Epidermal melanocyte (primary cell): Measurements from ENCODE around the gene DEDD.

Experiments used
- DNase-seq: peaks from one replicate; pipeline ENCODE4 v3.0.0; 2011; ENCODE audit warnings: low spot score; ENCODE audit not compliant: insufficient read length

Gene DEDD

DNA sequence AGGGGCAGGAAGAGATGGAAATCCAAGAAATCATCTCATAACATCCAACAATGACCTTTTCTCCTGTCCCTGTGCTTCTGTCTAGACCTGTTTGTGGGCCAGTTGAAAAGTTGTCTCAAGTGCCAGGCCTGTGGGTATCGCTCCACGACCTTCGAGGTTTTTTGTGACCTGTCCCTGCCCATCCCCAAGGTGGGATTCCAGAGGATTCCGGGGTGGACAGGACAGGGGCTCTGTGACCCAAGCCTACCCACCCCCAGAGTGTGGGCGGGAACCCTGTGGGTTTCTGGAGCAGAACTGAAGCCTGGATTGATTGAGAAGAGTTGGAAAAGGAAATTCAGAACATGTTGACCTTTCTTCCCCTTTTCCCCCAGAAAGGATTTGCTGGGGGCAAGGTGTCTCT, 31.3 kb upstream of the DEDD start:
- DNase-seq = no peak

DNA sequence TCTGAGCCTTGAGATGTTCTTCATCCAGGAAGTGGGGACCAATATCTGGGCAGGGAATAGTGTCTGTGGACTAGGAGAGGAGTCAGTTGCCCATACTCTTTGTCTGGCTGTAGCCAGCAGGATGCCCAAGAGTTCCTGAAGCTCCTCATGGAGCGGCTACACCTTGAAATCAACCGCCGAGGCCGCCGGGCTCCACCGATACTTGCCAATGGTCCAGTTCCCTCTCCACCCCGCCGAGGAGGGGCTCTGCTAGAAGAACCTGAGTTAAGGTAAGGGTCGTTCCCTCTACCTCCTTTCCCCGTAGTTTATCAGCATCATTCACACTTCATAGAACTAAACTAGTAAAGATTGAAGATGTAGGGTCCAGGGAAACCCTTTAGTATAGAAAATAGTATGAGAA, 30.3 kb upstream of the DEDD start:
- no peak for DNase-seq

DNA sequence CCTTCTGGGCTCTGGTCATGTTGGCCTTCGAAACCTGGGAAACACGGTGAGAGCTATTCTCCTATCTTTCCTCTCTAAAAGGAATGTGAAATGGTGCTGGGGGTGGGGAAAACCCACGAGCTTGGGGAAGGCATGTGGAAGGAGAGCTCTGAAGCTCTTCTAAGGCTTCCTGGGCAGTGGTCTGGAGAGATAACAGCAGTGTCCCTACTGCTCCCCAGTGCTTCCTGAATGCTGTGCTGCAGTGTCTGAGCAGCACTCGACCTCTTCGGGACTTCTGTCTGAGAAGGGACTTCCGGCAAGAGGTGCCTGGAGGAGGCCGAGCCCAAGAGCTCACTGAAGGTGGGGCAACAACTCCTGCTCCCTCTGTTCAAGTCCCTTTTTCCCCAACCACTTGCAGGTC, 29.6 kb upstream of the DEDD start:
- DNase-seq = no peak

DNA sequence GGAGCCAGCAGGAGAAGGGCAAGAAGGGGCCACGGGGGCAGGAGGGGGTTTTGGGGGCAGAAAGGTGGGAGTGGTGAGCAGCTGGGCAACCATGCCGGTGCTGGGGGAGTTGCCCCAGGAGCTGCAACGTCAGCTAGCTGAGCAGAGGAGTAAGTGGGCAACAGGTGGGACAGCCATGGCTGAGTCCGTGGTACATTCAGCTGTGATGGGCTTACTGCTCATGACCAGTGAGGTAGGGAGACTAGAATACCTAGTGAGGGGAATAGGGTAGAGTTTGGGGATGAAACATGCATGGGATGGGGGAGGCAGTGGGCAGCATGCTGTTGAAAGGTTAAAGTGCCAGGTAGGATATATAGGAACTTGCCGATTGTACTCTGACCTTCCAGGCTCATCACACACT, 29.2 kb upstream of the DEDD start:
- DNase-seq = no peak

DNA sequence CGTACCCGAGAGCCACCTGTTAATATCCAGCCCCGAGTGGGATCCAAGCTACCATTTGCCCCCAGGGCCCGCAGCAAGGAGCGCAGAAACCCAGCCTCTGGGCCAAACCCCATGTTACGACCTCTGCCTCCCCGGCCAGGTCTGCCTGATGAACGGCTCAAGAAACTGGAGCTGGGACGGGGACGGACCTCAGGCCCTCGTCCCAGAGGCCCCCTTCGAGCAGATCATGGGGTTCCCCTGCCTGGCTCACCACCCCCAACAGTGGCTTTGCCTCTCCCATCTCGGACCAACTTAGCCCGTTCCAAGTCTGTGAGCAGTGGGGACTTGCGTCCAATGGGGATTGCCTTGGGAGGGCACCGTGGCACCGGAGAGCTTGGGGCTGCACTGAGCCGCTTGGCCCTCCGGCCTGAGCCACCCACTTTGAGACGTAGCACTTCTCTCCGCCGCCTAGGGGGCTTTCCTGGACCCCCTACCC, 28.2 kb upstream of the DEDD start:
- DNase-seq = no peak

DNA sequence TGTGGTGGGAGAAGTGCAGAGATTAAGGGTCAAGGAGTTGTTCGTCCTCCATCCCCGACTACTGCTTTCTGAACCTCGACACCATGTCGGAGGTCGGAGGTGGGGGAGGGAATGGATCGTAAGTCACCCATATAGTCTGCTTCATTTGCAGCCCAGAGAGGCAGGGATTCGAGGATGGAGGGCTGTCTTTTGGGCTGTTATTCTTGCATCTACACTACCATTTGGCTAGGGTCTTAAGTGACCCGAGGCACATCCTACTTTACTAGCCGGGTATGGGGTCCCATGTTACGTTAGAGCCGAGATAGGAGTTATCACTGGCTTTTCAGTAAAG, 27.4 kb upstream of the DEDD start:
- no peak for DNase-seq

DNA sequence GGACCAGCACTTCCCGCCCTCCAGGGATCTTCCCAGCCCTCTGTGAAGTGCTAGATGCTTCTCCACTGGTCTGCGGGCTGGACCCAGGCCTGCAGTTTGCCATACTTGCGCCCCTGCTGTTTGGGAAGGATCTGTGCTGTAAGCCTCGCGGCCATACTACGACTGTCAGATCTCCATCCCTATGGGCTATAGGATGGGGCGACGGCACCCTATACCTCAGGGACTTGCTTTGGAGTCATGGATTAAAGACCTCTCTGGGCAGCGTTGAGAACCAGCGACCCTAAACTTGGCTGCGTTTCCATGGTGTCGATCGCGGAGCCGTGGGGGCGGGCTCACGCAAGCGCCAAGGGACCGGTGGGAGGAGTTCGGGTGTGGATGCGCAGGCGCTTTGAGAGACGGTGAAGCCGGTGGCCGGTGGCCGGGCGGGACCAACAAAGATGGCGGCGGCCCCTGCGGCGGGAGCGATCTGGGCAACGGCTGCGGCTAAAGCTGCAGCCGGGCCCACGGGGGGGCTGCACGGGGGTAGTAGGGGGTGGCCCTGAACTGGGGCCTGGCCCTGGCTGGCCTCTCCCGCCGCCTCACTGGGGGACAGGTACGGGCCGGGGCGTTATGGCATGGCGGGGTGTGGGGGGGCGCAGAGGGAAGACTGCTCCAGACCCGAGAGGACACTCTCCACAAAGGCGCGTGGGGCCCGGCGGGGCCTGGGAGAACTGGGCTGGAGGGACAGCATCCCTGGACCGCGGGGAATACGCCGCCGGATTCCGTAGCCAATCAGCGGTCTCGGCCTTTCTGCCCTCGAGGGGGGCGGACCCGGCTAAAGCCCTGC, 26.8 kb upstream of the DEDD start, which contains the start of gene USP21:
TSS of gene USP21 (plus strand) at position 414 of the 826 bp plus-strand sequence. CDS start 1,141 bp downstream, outside the sequence.
- peak; percentile 96 for DNase-seq

DNA sequence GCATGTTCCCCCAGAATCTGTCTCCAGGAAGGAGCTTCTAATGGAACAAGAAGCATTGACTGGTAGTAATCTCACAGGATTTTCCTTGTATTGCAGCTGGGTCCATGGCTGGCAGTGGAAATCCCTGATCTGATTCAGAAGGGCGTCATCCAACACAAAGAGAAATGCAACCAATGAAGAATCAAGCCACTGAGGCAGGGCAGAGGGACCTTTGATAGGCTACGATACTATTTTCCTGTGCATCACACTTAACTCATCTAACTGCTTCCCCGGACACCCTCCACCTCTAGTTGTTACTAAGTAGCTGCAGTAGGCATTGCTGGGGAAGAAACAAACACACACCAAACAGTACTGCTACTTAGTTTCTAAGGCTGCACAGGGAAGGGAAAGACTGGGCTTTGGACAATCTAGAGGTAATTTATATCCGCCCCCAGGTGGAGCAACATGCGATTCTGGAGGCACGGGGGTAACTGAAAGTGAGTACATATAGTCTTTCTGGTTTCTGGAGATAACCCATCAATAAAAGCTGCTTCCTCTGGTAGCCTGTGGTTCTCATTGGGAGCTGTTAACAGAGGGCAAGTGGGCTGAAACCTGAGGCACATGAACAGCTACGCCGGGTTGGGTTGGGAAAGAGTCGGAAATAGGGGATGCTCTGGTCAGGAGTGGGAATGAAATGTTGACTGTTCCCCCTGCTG, 26.0 kb upstream of the DEDD start:
- DNase-seq = no peak

DNA sequence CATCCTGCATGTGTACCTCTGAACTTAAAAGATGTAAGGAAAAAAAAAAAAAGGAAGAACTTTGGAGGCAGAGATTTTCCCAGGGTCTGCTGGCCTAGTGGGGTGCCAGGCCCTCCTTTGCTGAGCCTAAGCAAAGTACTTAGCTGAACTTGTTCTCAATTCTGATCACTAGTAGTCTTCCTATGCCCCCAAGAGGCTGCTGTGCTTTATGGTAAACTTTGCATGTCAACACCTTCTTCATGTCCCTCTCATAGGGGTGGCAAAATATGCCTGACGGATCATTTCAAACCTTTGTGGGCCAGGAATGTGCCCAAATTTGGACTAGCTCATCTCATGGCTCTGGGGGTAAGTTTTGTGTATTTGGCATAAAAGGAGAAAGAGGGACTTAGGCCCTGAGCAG, 25.4 kb upstream of the DEDD start:
- DNase-seq = no peak

DNA sequence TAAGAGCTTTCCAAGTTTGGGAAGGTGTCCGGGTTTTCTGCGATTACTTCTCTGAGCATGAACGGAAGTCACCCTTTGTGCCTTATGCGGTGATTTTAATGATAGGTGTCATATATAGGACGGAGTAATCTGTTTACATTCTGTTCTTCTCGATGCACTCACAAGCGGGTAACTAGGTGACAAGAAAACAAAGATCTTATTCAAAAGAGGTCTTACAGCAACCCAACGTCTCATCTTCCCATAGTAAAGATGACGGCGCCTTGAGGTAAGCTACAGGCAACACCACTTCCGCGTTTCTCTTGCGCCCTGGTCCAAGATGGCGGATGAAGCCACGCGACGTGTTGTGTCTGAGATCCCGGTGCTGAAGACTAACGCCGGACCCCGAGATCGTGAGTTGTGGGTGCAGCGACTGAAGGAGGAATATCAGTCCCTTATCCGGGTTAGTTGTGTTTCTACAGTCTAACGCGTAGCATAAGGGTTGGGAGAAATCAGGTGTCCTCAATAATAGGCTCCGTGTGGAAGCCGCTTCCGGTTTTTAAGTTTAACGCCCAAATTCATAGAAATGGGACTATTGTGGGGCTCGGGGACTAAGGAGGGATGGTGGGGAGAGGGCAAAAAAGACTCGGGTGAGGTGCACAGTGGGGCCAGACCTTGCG, 21.3 kb upstream of the DEDD start, which contains the start of gene UFC1:
TSS of gene UFC1 (plus strand) at position 297 of the 656 bp plus-strand sequence. CDS start at position 317, 20 bp downstream.
- DNase-seq = peak; percentile 85

DNA sequence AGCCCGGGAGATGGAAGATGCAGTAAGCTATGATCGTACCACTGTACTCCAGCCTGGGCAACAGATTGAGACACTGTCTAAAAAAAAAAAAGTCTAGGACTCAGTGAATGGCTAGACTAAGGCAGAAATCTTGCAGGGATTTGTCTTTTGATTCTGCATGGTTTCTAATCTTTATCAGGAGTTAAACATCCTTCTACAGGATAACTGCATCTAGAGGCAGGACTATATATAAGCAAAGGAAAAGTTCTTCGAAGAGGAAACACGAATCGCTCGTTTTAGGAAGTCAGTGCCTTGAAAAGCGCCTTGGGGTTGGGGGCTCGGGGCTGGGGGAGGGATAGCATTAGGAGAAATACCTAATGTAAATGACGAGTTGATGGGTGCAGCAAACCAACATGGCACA, 20.7 kb upstream of the DEDD start:
- no peak for DNase-seq

DNA sequence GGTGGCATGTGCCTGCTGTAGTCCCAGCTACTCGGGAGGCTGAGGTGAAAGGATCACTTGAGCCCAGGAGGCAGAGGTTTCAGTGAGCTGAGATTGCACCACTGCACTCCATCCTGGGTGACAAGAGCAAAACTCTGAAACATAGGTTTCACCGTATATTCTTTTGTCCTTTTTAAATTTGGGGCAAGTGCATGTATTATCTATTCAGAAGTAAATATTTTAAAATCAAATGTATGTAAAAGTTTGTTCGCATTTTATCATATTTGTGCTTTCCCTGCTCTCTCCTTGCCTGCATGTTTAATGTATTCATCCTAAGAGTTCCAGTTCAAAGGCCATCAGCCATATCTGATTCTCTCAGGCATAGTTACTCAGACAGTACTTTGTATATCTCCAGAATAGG, 13.4 kb upstream of the DEDD start:
- DNase-seq = no peak

DNA sequence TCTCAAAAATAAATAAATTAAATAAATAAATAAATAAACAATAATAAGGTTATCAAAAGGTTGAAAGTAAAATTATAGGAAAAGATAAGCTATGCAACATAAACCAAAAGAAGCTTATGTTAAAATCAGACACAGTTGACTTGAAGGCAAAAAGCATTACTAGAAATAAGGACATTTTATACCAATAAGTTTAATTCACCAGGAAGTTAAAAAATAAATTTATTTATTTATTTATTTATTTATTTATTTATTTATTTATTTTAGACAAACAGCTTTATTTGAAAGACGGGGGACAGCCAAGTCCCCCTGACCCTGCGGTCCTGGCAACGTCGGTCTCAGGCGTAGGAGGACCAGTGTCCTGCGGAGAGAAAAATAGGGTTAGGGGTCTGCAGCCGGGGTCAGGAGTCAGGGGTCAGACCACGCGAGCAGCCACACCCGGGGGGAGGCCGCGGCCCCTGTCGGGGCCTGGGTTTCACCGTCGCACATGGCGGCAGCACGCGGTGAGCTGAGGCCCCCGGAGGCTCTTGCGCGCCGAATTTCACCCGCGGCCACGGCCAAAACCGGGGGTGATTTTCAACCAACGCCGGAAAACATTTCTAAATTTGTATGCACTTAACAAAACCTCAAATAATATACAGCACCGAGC, 8.4 kb upstream of the DEDD start:
- DNase-seq = no peak

DNA sequence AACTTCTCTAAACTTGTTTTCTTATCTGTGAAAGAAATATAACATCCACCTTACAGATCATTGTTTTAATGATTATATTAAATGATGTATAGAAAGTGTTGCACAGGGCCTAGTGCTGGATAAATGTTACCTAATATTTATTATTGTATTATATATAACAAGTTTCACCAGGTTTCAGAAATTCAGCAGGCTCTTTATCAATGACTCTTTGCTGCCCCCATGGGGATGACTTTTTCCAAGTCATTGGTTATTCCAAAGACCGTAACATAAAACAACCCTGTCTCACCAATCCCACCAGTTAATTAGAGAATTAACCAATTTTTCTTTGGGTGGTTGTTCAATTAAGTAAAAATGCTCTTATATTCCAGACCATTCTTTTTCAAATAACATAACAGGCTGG, 7.3 kb upstream of the DEDD start:
- no peak for DNase-seq

DNA sequence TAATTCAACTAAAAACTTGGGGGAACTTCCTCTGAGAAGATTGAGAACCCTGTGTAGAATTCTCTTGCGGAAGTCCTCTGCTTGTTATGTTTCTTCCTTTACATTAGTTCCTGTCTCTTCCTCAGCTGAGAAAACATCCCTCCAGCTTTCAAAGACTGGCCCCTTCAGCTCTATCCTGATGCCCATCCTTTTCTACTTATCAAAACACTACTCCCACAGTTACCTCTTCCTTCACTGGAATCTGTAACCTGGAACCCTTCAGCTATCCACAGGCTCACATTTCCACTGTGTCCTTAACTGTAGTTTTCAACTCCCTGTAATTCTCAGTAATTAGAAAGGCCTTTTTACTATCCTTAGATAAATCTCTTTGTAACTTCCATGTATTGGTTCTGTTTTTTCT, 6.0 kb upstream of the DEDD start:
- DNase-seq = no peak

DNA sequence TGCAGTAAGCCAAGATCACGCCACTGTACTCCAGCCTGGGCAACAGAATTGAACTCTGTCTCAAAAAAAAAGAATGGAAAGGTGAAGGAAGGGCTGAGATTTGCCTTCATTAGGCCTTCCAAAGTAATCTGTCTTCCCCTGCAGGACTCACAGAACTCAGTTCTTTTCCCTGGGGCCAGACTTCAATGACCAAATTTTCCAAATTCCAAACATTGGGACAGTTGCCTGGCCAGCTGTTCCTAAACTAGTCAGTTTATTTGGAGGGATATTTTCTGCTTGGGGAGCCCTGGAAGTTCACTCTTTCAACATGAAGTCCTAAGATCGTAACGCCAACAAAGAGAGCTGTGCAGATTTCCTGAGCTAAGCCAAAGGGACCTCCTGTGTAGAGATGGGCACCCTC, 5.4 kb upstream of the DEDD start:
- no peak for DNase-seq

DNA sequence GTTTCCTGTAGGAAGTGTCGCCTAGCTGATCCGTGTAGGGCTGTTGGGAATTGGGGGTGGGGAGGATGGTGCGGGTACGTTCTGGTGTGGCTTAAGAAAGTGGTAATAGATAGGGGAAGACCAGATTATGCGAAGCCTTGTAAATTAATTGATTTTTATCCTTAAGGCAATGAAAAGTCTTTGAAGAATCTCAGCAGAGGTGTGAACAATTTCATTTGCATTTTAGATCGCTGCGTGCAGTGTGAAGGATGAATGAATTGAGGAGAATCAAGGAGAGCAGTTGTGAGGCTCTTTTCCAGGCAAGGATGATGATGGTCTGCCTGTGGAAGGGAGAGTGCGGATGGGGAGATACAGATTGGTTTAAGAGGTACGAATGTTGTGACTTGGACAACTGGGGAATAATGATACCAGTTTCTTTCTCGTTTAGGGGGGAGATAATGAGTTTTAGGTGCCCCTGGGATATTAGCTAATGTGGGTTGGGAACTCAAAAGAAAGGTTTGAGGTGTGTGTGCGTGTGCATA, 813 bp upstream of the DEDD start:
- no peak for DNase-seq

DNA sequence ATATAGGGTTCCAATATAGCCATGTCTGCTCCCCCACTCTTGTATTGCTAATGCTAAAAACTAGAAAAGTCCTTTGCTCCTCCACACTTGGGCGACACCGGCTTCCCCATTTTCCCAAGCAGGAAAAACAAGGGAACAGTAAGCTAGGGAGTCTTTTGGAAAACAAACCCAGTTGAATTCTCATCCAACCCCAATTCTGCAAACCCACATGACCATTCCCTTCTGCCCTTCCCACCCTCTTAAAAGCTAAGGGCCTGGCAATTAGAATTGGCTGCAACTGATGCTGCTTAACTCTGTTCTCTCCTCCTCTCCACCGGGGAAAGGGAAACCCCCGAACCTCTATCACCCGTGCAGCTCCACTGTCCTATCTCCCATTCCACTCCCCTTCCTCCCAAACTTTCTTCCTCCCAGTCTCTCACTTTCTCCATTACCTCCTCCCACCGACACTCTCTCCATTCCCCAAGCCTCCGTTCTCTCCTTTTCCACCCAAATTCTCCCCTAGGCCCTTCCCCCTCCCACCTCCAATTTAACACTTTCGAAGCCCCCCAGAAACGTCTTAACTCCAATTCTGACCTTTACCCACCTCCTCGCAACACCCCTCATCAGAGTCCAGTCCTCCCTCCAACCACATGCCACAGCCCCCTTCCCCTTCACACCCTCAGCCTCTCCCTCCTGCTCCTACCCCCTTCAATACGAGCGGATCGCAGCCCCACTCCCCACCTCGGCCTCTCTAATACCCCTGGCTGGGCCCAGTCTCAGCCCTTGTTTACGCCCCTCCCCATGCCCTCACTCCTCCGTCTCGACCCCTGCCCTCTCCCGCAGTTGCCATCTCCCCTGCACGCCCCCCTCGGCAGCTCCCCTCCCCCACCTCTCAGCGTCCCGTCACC, 701 bp downstream of the DEDD start:
- no peak for DNase-seq

DNA sequence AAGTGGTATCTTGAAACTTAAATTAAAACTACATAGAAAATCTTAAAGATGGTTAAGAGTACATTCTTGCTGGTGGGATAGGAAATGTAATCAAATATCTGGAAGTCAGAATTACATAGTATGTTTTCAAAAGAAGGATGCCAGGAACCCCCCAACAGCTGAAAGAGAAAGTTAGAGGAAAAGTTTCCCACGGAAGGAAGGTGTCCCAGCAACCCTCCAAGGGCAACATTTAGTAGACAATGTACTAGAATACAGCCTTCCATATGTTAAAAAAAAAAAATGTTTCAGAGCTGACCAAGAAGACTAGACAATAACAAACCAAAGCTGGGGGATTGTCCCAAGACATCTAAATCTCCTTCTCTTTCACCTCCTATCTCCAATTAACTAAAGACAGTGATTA, 2.2 kb downstream of the DEDD start:
- DNase-seq = no peak

DNA sequence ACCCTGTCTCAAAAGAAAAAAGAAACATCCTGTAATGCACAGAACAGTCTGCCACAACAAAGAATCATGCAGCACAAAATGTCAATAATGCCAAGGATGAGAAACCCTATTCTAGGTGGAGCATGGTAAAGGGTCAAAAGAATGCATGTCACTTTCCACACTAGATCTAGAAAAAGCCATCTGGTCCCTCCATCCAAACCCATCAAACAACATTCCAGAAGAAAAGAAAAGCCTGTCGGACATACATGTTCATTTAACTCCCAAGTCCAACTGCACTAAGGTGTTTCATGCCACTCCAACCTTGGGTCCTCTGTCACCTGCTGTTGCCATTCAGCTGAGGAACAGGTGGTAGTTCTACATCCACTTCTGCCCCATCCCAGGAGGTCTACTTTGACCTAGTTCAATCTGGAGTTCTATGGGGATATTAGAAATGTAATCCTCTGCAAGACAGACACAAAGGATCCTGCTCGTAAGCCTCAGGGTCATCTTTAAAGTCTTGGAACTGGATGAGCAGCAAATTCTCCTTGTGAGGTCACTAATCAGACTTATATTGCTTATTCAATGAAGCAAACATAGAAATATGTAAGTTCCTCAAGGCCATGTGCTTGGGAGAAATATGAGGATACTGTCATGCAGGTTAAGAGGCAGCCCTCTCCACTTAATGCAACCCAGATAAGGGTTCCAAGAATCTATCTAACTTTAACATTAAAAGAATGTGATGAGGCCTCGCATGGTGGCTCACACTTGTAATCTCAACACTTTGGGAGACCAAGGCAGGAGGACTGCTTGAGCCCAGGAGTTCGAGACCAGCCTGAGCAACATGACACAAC, 3.7 kb downstream of the DEDD start:
- DNase-seq = no peak
